AG09319 (cell line): Measurements from ENCODE around the gene E2F4.

Experiments used
- DNase-seq: peaks from one replicate; pipeline ENCODE4 v3.0.0-alpha.2; 2010; ENCODE audit warnings: low read depth; ENCODE audit errors: extremely low read depth
- TF ChIP-seq, protein P1 (sequence below): IDR thresholded peaks from 2 replicates; pipeline ENCODE4 v1.5.1; 2011; ENCODE audit warnings: low read depth, mild to moderate bottlenecking, inconsistent platforms, low read length, moderate library complexity

E2F4 gene

GRCh38 chr16:67202426-67202825 lies 10.5 kb downstream of the E2F4 start:
- no peak for DNase-seq
- TF ChIP-seq, protein P1, sequence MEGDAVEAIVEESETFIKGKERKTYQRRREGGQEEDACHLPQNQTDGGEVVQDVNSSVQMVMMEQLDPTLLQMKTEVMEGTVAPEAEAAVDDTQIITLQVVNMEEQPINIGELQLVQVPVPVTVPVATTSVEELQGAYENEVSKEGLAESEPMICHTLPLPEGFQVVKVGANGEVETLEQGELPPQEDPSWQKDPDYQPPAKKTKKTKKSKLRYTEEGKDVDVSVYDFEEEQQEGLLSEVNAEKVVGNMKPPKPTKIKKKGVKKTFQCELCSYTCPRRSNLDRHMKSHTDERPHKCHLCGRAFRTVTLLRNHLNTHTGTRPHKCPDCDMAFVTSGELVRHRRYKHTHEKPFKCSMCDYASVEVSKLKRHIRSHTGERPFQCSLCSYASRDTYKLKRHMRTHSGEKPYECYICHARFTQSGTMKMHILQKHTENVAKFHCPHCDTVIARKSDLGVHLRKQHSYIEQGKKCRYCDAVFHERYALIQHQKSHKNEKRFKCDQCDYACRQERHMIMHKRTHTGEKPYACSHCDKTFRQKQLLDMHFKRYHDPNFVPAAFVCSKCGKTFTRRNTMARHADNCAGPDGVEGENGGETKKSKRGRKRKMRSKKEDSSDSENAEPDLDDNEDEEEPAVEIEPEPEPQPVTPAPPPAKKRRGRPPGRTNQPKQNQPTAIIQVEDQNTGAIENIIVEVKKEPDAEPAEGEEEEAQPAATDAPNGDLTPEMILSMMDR: no peak

DNA sequence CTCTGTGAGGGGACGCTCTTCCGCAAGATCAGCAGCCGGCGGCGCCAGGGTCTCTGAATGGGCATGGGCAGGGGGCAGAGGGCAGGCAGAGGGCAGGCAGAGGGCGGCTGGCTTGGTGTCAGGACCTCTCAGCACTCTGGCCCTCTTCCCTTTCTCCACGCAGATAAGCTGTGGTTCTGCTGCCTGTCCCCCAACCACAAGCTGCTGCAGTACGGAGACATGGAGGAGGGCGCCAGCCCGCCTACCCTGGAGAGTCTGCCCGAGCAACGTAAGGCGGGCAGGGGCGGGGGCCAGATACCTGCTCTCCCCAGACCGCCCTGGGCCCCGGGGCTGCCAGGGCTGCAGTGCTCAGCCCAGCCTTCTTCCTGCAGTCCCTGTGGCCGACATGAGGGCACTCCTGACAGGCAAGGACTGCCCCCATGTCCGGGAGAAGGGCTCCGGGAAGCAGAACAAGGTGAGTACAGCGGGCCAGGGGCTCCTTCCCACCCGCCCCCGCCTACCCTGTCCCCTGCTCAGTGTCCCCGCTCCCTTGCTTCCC lies 11.1 kb downstream of the E2F4 start:
- TF ChIP-seq, protein P1: no peak
- DNase-seq: no peak

GRCh38 chr16:67204076-67204475 lies 12.1 kb downstream of the E2F4 start:
- DNase-seq: no peak
- TF ChIP-seq, protein P1: no peak

- DNase-seq: no peak
- TF ChIP-seq, protein P1: no peak
These were observed 14.3 kb downstream of the E2F4 start for GRCh38 chr16:67206129-67206837.

DNA sequence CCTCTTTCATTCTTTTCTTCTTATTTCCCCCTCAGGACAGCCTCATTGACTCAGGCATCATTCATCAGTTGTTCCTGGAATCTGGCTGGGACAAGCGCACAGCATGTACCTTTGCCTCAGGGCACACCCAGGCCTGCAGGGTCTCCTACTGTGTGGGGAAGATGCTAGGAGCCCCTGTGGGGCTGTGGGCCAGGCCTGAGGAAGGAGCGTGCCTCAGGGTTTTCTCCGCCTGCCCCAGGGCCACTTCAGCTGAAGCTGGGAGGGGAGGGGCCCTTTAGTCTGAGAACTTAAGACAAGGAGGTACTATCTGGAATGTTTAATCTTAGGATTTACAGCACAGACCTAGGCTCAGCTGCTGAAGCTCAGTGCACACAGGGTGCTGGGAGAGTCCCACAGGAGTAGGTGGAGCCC lies 14.9 kb downstream of the E2F4 start:
- DNase-seq: no peak
- TF ChIP-seq, protein P1: no peak

DNA sequence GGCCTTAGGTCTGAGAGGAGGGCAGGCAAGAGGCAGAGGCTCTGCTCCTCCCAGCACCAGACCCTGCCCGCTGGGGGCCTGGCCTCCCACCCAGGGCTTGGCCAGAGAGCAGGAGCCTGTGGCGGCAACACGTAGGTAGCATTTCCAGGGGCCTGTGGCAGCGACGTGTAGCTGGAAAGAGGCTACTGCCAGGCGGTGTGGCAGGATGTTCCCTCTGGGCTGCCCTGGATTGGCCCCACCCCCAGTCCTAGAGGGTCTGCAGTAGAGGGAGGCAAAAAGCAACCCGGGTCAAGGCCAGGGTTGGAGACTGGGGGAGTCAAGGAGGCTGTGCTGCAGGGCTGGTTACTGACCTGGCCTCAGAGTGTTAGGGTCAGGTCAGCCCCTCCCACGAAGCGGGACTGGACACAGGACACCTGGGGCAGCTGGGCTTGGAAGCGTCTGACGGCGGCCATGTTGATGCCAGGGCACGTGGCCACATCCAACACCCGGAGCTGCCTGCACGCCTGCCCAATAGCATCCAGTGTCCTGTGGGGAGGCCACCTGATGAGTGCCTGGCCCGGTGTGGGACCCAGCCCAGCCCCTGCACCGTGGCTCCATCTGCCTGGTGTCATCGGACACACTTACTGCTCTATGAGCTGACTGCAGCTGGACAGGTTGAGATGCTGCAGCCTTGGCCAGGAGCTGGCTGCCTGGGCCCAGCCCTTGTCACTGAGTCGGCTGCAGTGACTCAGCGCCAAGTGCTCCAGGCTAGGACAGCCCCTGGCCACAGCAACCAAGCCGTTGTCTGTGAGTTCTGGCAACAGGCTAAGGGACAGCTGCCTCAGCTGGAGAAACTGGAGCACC lies 15.5 kb downstream of the E2F4 start:
- TF ChIP-seq, protein P1: no peak
- no peak for DNase-seq
